Calu3 (cell line): Measurements from ENCODE around the gene HDAC2. TPM values are rescaled to one million over a fixed set of nuclear protein-coding genes. Genes with fewer than 3 reads are reported as not detected.

Experiments used
- BruUV-seq: library from RNA; stranded (reverse); fragments of 400-500 nt; replicated peaks from 2 replicates; lab custom pipeline; 2021; lab: Mats Ljungman, UMichigan
- CTCF ChIA-PET: fragments of 300-600 bp; sonication (Branson Sonifier 250); formaldehyde crosslinking; loops from one replicate; lab custom pipeline; 2022; ENCODE audit warnings: antibody characterized with exemption; lab: Charles Lee
- DNase-seq: peaks from one replicate; pipeline ENCODE4 v3.0.0; 2022
- H3K27ac Mint-ChIP-seq: one replicate; pipeline ENCODE4 v1.8.0; 2022; ENCODE audit warnings: mixed read lengths; ENCODE audit not compliant: unreplicated experiment
- H3K27me3 Mint-ChIP-seq: one replicate; pipeline ENCODE4 v1.8.0; 2022; ENCODE audit warnings: mixed read lengths; ENCODE audit not compliant: unreplicated experiment
- H3K36me3 Mint-ChIP-seq: one replicate; pipeline ENCODE4 v1.8.0; 2022; ENCODE audit warnings: mild to moderate bottlenecking, moderate library complexity, mixed read lengths; ENCODE audit not compliant: insufficient read depth, unreplicated experiment
- H3K4me1 Mint-ChIP-seq: one replicate; pipeline ENCODE4 v1.8.0; 2022; ENCODE audit warnings: mild to moderate bottlenecking, low read depth, mixed read lengths; ENCODE audit not compliant: unreplicated experiment
- H3K4me3 Mint-ChIP-seq: one replicate; pipeline ENCODE4 v1.8.0; 2022; ENCODE audit warnings: mild to moderate bottlenecking, low read depth, moderate library complexity, mixed read lengths; ENCODE audit not compliant: unreplicated experiment
- H3K9me3 Mint-ChIP-seq: one replicate; pipeline ENCODE4 v1.8.0; 2022; ENCODE audit warnings: low read depth, mixed read lengths; ENCODE audit not compliant: unreplicated experiment
- intact Hi-C: fragments of 100-400 bp; cut with micrococcal nuclease; formaldehyde crosslinking; loops from one replicate; pipeline ENCODE4 v1.10.0; 2022; ENCODE audit not compliant: unreplicated experiment
- total RNA-seq: library from RNA; stranded (reverse); gene quantifications from 2 replicates; pipeline ENCODE4 v1.2.3, GENCODE V29; 2022
- TF ChIP-seq, protein P1 (sequence below): fragments of 200-600 bp; IDR thresholded peaks from one replicate; pipeline ENCODE4 v1.8.0; 2022; ENCODE audit warnings: antibody characterized with exemption; ENCODE audit not compliant: unreplicated experiment

The HDAC2 gene
- total RNA-seq, 1 experiment from 2014 or later: 176 TPM

DNA sequence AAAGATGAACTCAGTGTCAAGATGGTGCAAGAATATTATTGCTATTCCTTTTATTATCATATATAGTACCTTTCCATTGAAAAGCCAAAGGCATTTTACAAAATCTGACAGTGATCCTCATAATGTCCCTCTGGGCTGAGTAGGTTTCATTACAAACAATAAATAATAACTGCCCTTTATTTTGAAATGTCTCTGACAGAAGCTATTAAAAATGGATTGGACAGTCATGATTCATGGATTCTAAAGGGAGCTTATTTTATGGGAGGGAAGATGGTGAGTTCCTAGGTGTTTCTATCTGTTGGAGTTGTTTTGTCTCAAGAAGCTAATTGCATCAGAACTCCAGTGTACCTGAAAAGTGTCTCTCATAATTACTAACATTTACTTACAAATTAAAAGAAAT is 30.4 kb upstream of the HDAC2 start:
- Mint-ChIP-seq H3K4me3 (no peak overlapping the region), H3K4me1 (peaks cover 26% of the 10 kb centered on the region), H3K27me3 (no peaks in the 10 kb centered on the region), H3K36me3 (no peaks in the 10 kb centered on the region), H3K9me3 (no peaks in the 10 kb centered on the region), H3K27ac (no peak overlapping the region)
- DNase-seq: no peak
- intact Hi-C loops: no loop called here
- no TSS peak for BruUV-seq
- TF ChIP-seq, protein P1, sequence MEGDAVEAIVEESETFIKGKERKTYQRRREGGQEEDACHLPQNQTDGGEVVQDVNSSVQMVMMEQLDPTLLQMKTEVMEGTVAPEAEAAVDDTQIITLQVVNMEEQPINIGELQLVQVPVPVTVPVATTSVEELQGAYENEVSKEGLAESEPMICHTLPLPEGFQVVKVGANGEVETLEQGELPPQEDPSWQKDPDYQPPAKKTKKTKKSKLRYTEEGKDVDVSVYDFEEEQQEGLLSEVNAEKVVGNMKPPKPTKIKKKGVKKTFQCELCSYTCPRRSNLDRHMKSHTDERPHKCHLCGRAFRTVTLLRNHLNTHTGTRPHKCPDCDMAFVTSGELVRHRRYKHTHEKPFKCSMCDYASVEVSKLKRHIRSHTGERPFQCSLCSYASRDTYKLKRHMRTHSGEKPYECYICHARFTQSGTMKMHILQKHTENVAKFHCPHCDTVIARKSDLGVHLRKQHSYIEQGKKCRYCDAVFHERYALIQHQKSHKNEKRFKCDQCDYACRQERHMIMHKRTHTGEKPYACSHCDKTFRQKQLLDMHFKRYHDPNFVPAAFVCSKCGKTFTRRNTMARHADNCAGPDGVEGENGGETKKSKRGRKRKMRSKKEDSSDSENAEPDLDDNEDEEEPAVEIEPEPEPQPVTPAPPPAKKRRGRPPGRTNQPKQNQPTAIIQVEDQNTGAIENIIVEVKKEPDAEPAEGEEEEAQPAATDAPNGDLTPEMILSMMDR: no peak
- CTCF ChIA-PET: no interaction called here

DNA sequence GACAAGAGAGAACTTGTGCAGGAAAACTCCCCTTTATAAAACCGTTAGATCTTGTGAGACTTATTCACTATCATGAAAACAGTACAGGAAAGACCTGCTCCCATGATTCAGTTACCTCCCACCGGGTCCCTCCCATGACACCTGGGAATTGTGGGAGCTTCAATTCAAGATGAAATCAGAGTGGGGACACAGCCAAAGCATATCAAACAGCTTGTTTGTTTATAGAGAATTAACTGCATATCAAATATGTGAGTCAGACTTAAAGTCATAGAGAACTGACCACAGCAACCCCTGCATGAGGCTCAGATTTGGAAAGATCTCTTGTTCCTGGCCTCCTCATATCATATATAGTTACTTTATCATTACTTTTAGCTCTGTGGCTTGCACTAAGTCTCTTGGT is 29.1 kb upstream of the HDAC2 start:
- no peaks in the 10 kb centered on the region for H3K36me3 Mint-ChIP-seq
- TF ChIP-seq, protein P1: no peak
- H3K4me1 Mint-ChIP-seq: peaks cover 38% of the 10 kb centered on the region

DNA sequence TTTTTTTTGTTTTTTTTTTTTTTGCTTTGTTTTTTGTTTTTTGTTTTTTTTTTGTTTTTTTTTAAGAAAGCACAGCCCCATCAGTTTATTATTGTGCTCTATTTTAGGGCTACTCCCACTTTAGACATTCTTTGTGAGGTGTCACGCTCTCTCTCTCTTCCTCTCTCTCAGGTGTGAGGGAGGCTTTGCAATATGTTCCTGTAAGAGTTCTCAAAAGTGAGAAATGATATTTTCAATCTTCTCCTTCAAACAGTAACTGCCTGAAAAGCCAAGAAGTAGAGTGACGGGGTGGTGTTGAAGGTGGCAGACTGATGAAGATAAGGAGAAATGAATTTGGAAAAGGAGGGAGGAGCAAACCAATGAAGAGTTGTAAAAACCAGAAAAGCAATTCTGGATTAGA is 28.3 kb upstream of the HDAC2 start:
- Mint-ChIP-seq H3K36me3 (no peaks in the 10 kb centered on the region), H3K9me3 (no peaks in the 10 kb centered on the region), H3K4me1 (peaks cover 44% of the 10 kb centered on the region), H3K27ac (no peak overlapping the region), H3K4me3 (no peak overlapping the region), H3K27me3 (no peaks in the 10 kb centered on the region)
- CTCF ChIA-PET: no interaction called here
- DNase-seq: no peak
- TF ChIP-seq, protein P1: no peak
- intact Hi-C loops: loop anchor here (5.0 to 10.0 kb wide), 2 partner anchors 63 to 516 kb away; no protein-coding TSS in a partner anchor
- BruUV-seq: no TSS peak

More for the DNA sequence above, 29.1 kb upstream of the HDAC2 start:
- no peak for DNase-seq
- CTCF ChIA-PET: interaction anchor here (1.1 kb wide), 1 partner anchor 108 kb away, joined by 3 read pairs; no protein-coding TSS in a partner anchor
- intact Hi-C loops: no loop called here
- H3K9me3 Mint-ChIP-seq: no peaks in the 10 kb centered on the region
- H3K27me3 Mint-ChIP-seq: no peaks in the 10 kb centered on the region
- H3K4me3 Mint-ChIP-seq: no peak overlapping the region
- BruUV-seq: no TSS peak
- no peak overlapping the region for H3K27ac Mint-ChIP-seq

DNA sequence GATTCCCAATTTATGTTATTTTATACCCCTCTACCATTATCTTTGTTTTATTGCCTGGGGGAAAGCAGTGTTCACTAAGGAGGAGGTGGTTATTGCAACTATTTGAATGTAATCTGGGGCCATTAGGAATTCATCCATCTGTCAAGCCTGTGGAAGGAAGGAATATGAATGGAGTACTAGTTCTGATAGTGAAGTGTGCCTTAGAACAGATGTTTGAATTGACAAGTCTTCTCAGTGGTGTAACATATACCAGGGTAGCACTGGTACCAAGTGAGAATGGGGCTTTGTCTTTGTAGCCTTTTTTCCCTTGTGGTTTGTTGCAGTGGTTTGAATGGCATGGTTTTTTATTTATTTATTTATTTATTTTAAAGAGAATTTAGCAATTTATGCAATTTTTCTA is 27.9 kb upstream of the HDAC2 start:
- BruUV-seq: no TSS peak
- Mint-ChIP-seq H3K4me3 (no peak overlapping the region), H3K9me3 (no peaks in the 10 kb centered on the region), H3K27me3 (no peaks in the 10 kb centered on the region), H3K36me3 (no peaks in the 10 kb centered on the region), H3K4me1 (peaks cover 44% of the 10 kb centered on the region), H3K27ac (no peak overlapping the region)
- CTCF ChIA-PET: no interaction called here
- intact Hi-C loops: loop anchor here (5.0 to 10.0 kb wide), 2 partner anchors 63 to 516 kb away; no protein-coding TSS in a partner anchor
- DNase-seq: no peak
- TF ChIP-seq, protein P1: no peak
